ENCODE data around the gene SLC35F3. TPM values are rescaled to one million over a fixed set of nuclear protein-coding genes. Genes with fewer than 3 reads are reported as not detected.

The SLC35F3 gene
- total RNA-seq, 3 donors from 2014 or later = 0.17 to 0.89 (median 0.20) TPM

DNA sequence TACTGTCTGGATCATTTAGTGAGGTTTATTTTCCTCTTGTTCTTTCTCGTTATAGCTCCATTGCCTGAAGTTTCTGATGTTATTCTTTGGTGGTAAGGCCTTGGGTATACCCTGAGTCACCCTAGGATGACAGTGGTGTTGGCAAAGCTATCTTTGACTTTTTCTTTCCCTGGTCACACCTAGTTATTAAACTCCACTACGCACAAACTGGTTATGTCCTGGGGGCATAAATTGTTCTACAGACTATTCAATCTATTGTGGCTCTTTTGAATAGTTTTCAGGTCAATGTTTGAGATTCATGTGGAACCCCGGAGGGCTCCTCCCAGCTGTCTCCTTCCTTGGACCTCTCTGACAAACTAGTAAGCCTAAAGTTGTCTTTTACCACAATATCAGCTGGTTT lies 157.7 kb downstream of the SLC35F3 start:
- TF ChIP-seq, protein P1, sequence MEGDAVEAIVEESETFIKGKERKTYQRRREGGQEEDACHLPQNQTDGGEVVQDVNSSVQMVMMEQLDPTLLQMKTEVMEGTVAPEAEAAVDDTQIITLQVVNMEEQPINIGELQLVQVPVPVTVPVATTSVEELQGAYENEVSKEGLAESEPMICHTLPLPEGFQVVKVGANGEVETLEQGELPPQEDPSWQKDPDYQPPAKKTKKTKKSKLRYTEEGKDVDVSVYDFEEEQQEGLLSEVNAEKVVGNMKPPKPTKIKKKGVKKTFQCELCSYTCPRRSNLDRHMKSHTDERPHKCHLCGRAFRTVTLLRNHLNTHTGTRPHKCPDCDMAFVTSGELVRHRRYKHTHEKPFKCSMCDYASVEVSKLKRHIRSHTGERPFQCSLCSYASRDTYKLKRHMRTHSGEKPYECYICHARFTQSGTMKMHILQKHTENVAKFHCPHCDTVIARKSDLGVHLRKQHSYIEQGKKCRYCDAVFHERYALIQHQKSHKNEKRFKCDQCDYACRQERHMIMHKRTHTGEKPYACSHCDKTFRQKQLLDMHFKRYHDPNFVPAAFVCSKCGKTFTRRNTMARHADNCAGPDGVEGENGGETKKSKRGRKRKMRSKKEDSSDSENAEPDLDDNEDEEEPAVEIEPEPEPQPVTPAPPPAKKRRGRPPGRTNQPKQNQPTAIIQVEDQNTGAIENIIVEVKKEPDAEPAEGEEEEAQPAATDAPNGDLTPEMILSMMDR (IDR thresholded peaks at IDR 0.05) = no peak

DNA sequence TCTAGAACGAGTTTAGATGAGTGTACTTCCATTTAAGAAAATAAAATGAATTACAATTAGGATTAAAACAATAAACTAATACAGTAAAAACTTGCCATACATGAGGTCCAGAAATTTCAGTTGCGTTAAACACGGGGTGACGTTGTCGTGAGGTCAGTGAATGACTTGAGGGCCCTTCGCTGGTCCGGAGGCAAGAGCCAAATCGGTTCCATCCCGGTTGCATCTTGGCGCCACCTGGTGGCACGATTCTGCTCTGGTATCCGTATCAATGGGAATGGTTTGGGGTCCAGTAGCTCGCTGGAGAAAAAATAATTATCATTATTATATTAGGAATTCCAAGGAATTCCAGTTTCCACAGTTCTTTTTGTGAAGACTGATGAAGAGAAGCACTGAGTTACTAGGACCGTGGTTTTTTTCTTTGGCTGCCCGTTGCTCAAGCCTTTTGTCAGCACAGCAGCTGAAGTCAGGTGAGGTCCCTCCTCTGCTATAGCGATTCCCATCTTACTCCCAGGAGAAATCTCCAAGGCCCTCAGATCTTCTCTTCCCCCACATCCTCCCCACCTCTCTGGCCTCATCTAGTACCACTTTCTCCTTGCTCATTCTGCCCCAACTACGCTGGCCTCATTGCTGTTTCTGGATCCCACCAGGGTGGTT lies 161.4 kb downstream of the SLC35F3 start:
- Histone ChIP-seq H3K4me3 (no peak overlapping the region), H3K36me3 (ENCODE audit: low read depth) (no peaks in the 10 kb centered on the region), H3K4me1 (ENCODE audit: low read depth) (no peaks in the 10 kb centered on the region), H3K9me3 (no peaks in the 10 kb centered on the region)
- TF ChIP-seq, protein P1 (IDR thresholded peaks at IDR 0.05) = peak; percentile 43
- ATAC-seq = peak; percentile 59
- intact Hi-C loops (cut with DNase I, micrococcal nuclease) = no loop called here
- DNase-seq = peak; percentile 67 to 93 (median 80)

More for the DNA sequence above, 157.7 kb downstream of the SLC35F3 start:
- ATAC-seq = no peak
- no peaks in the 10 kb centered on the region for H3K9me3 ChIP-seq
- no peak for DNase-seq
- intact Hi-C loops (cut with DNase I, micrococcal nuclease) = no loop called here
- no peaks in the 10 kb centered on the region for H3K4me1 ChIP-seq (ENCODE audit: low read depth)
- H3K36me3 ChIP-seq (ENCODE audit: low read depth) = no peaks in the 10 kb centered on the region
- H3K4me3 ChIP-seq = no peak overlapping the region

DNA sequence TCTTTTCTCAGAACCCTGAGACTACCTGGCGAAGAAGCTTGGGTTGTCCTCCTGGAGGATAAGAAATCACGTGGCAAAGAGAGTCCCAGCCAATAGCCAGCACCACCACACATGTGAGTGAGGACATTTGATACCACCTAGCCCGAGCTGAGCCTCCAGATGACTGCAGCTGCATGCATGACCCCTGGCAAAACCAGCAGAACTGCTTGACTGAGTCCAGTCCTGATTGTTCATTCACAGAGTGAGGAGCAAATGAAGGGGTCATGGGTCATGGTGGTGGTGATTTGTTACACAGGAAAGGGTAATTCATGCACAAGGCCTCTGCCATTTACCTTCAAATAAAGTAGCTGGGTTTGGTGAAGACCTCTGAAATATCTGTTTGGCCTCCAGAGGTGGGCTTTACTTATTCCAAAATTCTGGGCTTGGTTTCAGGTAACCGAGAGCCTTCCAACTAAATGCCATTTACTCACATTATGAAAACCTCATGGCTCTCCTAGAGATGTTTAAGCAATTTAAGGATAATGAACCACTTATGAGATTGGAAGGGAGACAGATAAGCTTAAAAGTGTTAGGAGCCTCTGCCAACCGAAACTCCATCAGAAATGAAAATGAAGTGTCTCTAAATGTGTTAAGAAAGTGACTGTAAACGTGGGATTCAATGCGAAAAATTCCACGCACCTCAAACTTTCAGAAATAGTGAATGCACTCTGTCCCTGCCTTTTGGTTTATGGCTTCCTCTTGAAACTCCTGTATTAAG lies 163.3 kb downstream of the SLC35F3 start:
- DNase-seq (no peak), ATAC-seq (no peak)
- TF ChIP-seq, protein P1 (IDR thresholded peaks at IDR 0.05) = no peak
- Histone ChIP-seq H3K36me3 (ENCODE audit: low read depth) (no peaks in the 10 kb centered on the region), H3K4me1 (ENCODE audit: low read depth) (no peaks in the 10 kb centered on the region), H3K4me3 (no peak overlapping the region), H3K9me3 (no peaks in the 10 kb centered on the region)
- intact Hi-C loops (cut with DNase I, micrococcal nuclease) = no loop called here

DNA sequence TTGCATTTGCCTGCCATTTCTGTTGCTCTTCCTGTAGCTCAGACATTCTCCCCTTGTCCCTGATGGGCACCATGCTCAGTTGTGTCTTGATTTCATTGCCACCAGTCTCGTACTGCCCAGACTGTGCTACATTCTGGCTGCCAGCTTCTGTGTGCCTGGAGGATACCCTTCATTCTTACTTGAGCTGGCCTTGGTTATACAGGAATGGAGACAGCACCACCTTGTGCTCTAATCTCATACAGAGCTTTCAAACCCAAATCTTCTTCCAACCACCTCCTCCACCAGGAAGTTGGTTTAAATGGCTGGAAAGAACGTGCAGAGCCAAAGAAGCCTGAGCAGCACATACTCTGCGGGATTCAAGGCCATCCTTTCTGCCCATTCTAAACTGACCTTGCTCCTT lies 165.3 kb downstream of the SLC35F3 start:
- TF ChIP-seq, protein P1 (IDR thresholded peaks at IDR 0.05) = no peak
- H3K9me3 ChIP-seq = no peaks in the 10 kb centered on the region
- ATAC-seq = no peak
- no peak for DNase-seq
- no peak overlapping the region for H3K4me3 ChIP-seq
- no peaks in the 10 kb centered on the region for H3K36me3 ChIP-seq (ENCODE audit: low read depth)
- intact Hi-C loops (cut with DNase I, micrococcal nuclease) = no loop called here
- H3K4me1 ChIP-seq (ENCODE audit: low read depth) = no peaks in the 10 kb centered on the region

DNA sequence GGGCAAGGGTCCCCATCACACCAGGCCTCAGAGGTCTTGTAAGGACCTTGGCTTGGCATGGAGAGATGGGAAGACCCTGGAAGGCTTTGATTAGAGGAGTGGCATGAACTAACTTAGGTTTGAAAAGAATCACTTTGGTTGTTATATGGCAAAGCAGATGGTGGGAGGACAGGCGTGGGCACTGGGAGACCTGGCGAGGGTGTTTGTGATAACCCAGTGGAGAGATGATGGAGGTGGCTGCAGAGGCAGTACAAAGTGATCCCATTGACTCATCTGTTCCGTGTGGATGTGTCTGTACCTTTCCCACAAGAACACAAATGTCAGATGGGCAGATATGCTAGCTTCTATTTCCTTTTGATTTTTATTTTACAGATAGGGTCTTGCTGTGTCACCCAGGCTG lies 168.3 kb downstream of the SLC35F3 start:
- ATAC-seq (no peak), DNase-seq (no peak)
- no peaks in the 10 kb centered on the region for H3K36me3 ChIP-seq (ENCODE audit: low read depth)
- no peaks in the 10 kb centered on the region for H3K9me3 ChIP-seq
- TF ChIP-seq, protein P1 (IDR thresholded peaks at IDR 0.05) = no peak
- no peaks in the 10 kb centered on the region for H3K4me1 ChIP-seq (ENCODE audit: low read depth)
- intact Hi-C loops (cut with DNase I, micrococcal nuclease) = no loop called here
- H3K4me3 ChIP-seq = no peak overlapping the region
